ENCODE data around the gene FMNL2. TPM values are rescaled to one million over a fixed set of nuclear protein-coding genes. Genes with fewer than 3 reads are reported as not detected.

The FMNL2 gene
- total RNA-seq, 1 experiment from 2014 or later, result 33.6 TPM

GRCh38 chr2:152350155-152350679 is 15.2 kb downstream of the FMNL2 start:
- DNase-seq, result no peak
- H3K56ac ChIP-seq (ENCODE audit: insufficient read length, low read depth, low read length), result no peak overlapping the region
- peaks cover 7% of the 10 kb centered on the region; the same call in 1 of the 2 replicates for H3K79me2 ChIP-seq (ENCODE audit: insufficient read depth, low read length)
- H4K20me1 ChIP-seq (ENCODE audit: control insufficient read depth, insufficient read depth, insufficient read length), result no peaks in the 10 kb centered on the region
- no peak overlapping the region for H3K27ac ChIP-seq (ENCODE audit: insufficient read length, low read depth, low read length)
- Mint-ChIP-seq H3K27ac (no peak overlapping the region), H3K9me3 (peaks cover 0 to 2% of the 10 kb centered on the region in 2 experiments; a peak in 2 of 5 replicates), H3K36me3 (ENCODE audit: insufficient read depth in 1 of 3, low read depth in 3 of 3) (peaks cover 4 to 7% (median 7%) of the 10 kb centered on the region in 3 experiments; a peak in 5 of 7 replicates), H3K27me3 (ENCODE audit: low read depth) (no peaks in the 10 kb centered on the region; the same call in 1 of the 2 replicates), H3K4me1 (peaks cover 15 to 18% of the 10 kb centered on the region in 2 experiments), H3K4me3 (no peak overlapping the region)
- H3K27me3 ChIP-seq (ENCODE audit: insufficient read depth, low read length), result no peaks in the 10 kb centered on the region
- no peak for TF ChIP-seq CTCF (conservative IDR thresholded peaks at IDR 0.05)
- H2BK15ac ChIP-seq (ENCODE audit: low read depth, low read length), result no peak overlapping the region
- H2BK120ac ChIP-seq (ENCODE audit: low read depth, low read length, poor library complexity, severe bottlenecking), result no peak overlapping the region
- H3K14ac ChIP-seq (ENCODE audit: insufficient read depth, low read length), result no peak overlapping the region
- H2BK12ac ChIP-seq (ENCODE audit: insufficient read length, low read depth, low read length), result no peak overlapping the region
- H4K5ac ChIP-seq (ENCODE audit: insufficient read length, low read depth, low read length), result no peak overlapping the region
- no CpG with 5 or more reads among the region's 5 CpGs for WGBS (ENCODE audit: extremely low coverage, insufficient read length, low lambda C conversion rate)
- no peak overlapping the region for H3K4me2 ChIP-seq (ENCODE audit: insufficient read depth, insufficient read length, low read length)
- no peaks in the 10 kb centered on the region for H3K9me3 ChIP-seq (ENCODE audit: control insufficient read depth, low read depth, low read length)
- no peak overlapping the region for H3T11ph ChIP-seq (ENCODE audit: low read length)
- H3K23ac ChIP-seq (ENCODE audit: insufficient read length, low read depth, low read length), result no peak overlapping the region
- H2AK5ac ChIP-seq (ENCODE audit: insufficient read length, low read length), result no peak overlapping the region
- H4K8ac ChIP-seq (replicated peaks; ENCODE audit: insufficient read length, low read depth, low read length), result no peak overlapping the region
- H3K9ac ChIP-seq (ENCODE audit: extremely low read depth, insufficient read length, low read length), result no peak overlapping the region
- no peaks in the 10 kb centered on the region; the same call in 1 of the 2 replicates for H3K4me1 ChIP-seq (ENCODE audit: insufficient read depth, low read length)
- peaks cover under 1% of the 10 kb centered on the region for H3K79me1 ChIP-seq (ENCODE audit: insufficient read depth, low read depth, low read length, poor library complexity, severe bottlenecking)
- no peak overlapping the region for H2BK20ac ChIP-seq (ENCODE audit: low read depth, low read length, poor library complexity, severe bottlenecking)
- no peak overlapping the region for H3K18ac ChIP-seq (ENCODE audit: insufficient read length, low read depth, low read length)
- H2AFZ ChIP-seq (ENCODE audit: low read length), result no peak overlapping the region
- H3K4ac ChIP-seq (ENCODE audit: low read depth, low read length), result no peak overlapping the region
- H2BK5ac ChIP-seq (ENCODE audit: insufficient read length, low read length), result no peak overlapping the region
- no peaks in the 10 kb centered on the region for H3K23me2 ChIP-seq (ENCODE audit: insufficient read length, low read depth, low read length, poor library complexity, severe bottlenecking)
- no peak overlapping the region for H4K91ac ChIP-seq (ENCODE audit: insufficient read length, low read depth, low read length)

Data from H9 (cell line).